ENCODE data around the gene TGIF2. TPM values are rescaled to one million over a fixed set of nuclear protein-coding genes. Genes with fewer than 3 reads are reported as not detected.

Gene TGIF2
- total and polyA plus RNA-seq, 7 experiments from 2014 or later: 32.1 to 44.3 (median 37.7) TPM

DNA sequence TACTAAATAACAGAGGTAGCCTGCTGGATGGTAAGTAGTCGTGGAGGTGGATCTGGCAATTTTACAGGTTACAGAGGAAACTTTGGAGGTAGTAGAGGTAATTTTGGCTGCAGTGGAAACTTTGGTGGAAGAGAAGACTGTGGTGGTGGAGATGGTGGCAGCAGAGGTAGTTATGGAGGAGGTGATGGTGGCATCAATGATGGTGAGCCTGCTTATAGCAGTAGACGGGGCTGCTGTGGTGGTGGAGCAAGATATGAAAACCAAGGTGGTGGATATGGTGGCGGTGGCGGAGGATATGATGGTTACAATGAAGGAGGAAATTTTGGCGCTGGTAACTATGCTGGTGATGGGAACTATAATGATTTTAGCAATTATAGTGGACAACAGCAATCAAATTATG, 47.5 kb downstream of the TGIF2 start:
- H3K36me3 Mint-ChIP-seq: peaks cover 11 to 27% (median 19%) of the 10 kb centered on the region in 5 donors
- Histone ChIP-seq H3K4me1 (ENCODE audit: control insufficient read depth in 2 of 2, insufficient read depth in 2 of 2, low read length in 2 of 2) (peaks cover 0 to 5% of the 10 kb centered on the region in 2 donors), H3K4me3 (ENCODE audit: low read length) (no peak overlapping the region), H3K27me3 (ENCODE audit: control insufficient read depth in 2 of 2, insufficient read depth in 2 of 2, low read length in 2 of 2) (no peaks in the 10 kb centered on the region), H3K9me3 (ENCODE audit: control insufficient read depth in 2 of 3, low read length in 3 of 3) (no peaks in the 10 kb centered on the region), H3K36me3 (ENCODE audit: control insufficient read depth in 2 of 3, insufficient read depth in 3 of 3, low read length in 3 of 3) (peaks cover 0 to 28% (median 8%) of the 10 kb centered on the region in 3 experiments), H3K27ac (ENCODE audit: low read depth, low read length) (no peak overlapping the region)
- POLR2A ChIA-PET: no interaction called here
- DNase-seq: no peak
- H3K27ac Mint-ChIP-seq: peak overlapping the region in 7 of 9 donors; percentile 14 to 91 (median 69)
- H3K4me3 Mint-ChIP-seq: no peak overlapping the region
- CTCF ChIA-PET: no interaction called here
- intact Hi-C loops (cut with micrococcal nuclease): no loop called here
- H3K9me3 Mint-ChIP-seq: no peaks in the 10 kb centered on the region
- H3K27me3 Mint-ChIP-seq: no peaks in the 10 kb centered on the region
- peaks cover 16 to 31% (median 27%) of the 10 kb centered on the region in 7 donors for H3K4me1 Mint-ChIP-seq
- no peak for ATAC-seq

DNA sequence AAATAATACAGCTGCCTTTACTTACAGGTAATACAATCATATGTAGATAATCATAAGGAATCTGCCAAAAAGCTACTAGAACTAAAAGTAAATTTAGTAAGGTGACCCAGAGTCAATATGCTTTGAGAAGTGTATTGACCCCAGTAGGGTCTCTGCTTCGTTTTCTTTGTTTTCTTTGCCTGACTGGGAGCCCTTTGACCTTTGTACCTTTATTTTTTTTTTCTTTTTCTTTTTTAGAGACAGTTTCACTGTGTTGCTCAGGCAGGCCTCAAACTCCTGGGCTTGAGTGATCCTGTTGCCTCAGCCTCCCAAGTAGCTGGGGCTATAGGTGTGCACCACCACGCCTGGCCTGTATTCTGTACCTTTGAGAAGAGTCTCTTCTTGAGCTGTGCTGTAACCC, 50.0 kb downstream of the TGIF2 start:
- POLR2A ChIA-PET: interaction anchor here (0.6 to 1.4 kb wide), 3 partner anchors 11 to 101 kb away, joined by 3 to 6 read pairs (median 6); partner anchors contain the start of gene SLA2
- Histone ChIP-seq H3K27ac (ENCODE audit: low read depth, low read length) (peak overlapping the region; percentile 23), H3K27me3 (ENCODE audit: control insufficient read depth in 2 of 2, insufficient read depth in 2 of 2, low read length in 2 of 2) (no peaks in the 10 kb centered on the region), H3K4me3 (ENCODE audit: low read length) (no peak overlapping the region), H3K36me3 (ENCODE audit: control insufficient read depth in 2 of 3, insufficient read depth in 3 of 3, low read length in 3 of 3) (peaks cover 4 to 51% (median 9%) of the 10 kb centered on the region in 3 experiments), H3K4me1 (ENCODE audit: control insufficient read depth in 2 of 2, insufficient read depth in 2 of 2, low read length in 2 of 2) (peaks cover 5 to 10% of the 10 kb centered on the region in 2 donors), H3K9me3 (ENCODE audit: control insufficient read depth in 2 of 3, low read length in 3 of 3) (no peaks in the 10 kb centered on the region)
- Mint-ChIP-seq H3K27me3 (no peaks in the 10 kb centered on the region), H3K4me3 (no peak overlapping the region), H3K36me3 (peaks cover 11 to 44% (median 33%) of the 10 kb centered on the region in 5 donors), H3K27ac (peak overlapping the region; percentile 40 to 87 (median 76)), H3K4me1 (peaks cover 18 to 44% (median 39%) of the 10 kb centered on the region in 7 donors), H3K9me3 (no peaks in the 10 kb centered on the region)
- CTCF ChIA-PET: interaction anchor here (0.6 to 0.7 kb wide), 4 partner anchors 10 to 1368 kb away, joined by 3 to 5 read pairs (median 4); no protein-coding TSS in a partner anchor
- intact Hi-C loops (cut with micrococcal nuclease): no loop called here
- ATAC-seq (no peak), DNase-seq (no peak)

DNA sequence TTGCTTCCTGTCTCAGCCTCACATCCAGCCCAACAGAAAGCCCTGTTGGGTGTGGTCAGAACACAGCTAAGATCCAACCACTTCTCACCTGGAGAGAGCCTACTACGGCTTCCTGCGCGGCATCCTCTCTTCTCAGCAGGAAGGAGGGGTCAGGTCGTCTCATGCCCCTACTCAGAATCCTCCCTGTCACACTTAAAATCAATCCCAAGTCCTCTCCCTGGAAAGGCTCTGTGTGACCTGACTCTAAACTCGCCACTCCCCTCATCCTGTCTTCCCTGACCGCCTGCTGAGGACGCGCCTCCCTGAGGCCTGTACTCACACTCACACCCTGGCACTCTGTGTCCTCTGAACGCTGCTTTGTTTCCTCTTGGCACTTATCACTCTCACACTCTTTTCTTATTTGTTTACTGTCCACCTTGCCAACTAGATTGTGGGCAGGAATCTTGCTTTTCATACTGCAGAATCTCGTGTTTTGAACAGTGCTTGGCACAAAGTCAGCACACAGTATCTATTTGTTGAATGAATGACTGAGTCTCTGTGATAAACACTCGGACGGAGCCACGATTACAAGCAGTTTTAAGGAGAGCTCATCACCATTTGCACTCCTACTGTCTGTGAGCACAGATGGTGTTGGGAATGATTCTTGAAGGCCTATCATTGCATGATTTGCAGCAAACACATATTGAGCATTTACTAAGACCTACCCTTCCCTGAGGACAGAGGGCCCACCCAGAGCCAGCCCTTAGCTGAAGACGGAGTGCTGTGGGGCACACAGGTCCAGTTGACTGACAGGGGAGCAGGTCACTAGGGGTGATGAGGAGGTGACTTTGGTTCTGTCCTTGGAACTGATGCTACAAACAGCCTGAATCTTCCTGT, 50.9 kb downstream of the TGIF2 start:
- intact Hi-C loops (cut with micrococcal nuclease): no loop called here
- Mint-ChIP-seq H3K36me3 (peaks cover 11 to 49% (median 37%) of the 10 kb centered on the region in 5 donors), H3K27me3 (no peaks in the 10 kb centered on the region), H3K4me1 (peaks cover 18 to 50% (median 44%) of the 10 kb centered on the region in 7 donors), H3K4me3 (peak overlapping the region in 2 of 10 donors; percentile 2 to 10), H3K27ac (peak overlapping the region; percentile 56 to 95 (median 76)), H3K9me3 (no peaks in the 10 kb centered on the region)
- peak overlapping the region; percentile 23 for H3K27ac ChIP-seq (ENCODE audit: low read depth, low read length)
- H3K4me3 ChIP-seq (ENCODE audit: low read length): no peak overlapping the region
- H3K36me3 ChIP-seq (ENCODE audit: control insufficient read depth in 2 of 3, insufficient read depth in 3 of 3, low read length in 3 of 3): peaks cover 4 to 51% (median 9%) of the 10 kb centered on the region in 3 experiments
- POLR2A ChIA-PET: interaction anchor here (1.2 to 2.1 kb wide), 4 partner anchors 10 to 22 kb away, joined by 3 to 13 read pairs (median 6); partner anchors contain the start of gene SLA2
- CTCF ChIA-PET: interaction anchor here (1.7 kb wide), 1 partner anchor 9 kb away, joined by 4 read pairs; no protein-coding TSS in a partner anchor
- peaks cover 11 to 18% of the 10 kb centered on the region in 2 donors for H3K4me1 ChIP-seq (ENCODE audit: control insufficient read depth in 2 of 2, insufficient read depth in 2 of 2, low read length in 2 of 2)
- no peak for ATAC-seq
- H3K27me3 ChIP-seq (ENCODE audit: control insufficient read depth in 2 of 2, insufficient read depth in 2 of 2, low read length in 2 of 2): no peaks in the 10 kb centered on the region
- no peaks in the 10 kb centered on the region for H3K9me3 ChIP-seq (ENCODE audit: control insufficient read depth in 2 of 3, low read length in 3 of 3)
- DNase-seq: no peak

DNA sequence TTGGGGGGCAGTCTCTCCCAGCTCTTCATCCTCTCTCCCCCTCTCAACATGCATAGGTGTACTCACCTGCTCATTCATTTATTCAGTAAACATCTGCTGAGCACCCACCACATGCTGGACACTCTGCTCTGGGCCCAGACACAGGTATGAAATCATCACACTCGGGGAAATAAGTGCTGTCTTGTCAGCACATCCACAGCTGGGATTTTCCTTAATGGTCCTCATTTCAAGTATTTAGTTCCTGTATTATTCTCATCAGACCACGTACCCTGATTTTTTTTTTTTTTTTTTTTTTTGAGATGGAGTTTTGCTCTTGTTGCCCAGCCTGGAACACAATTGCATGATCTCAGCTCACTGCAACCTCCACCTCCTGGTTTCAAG, 51.5 kb downstream of the TGIF2 start:
- Histone ChIP-seq H3K4me3 (ENCODE audit: low read length) (no peak overlapping the region), H3K4me1 (ENCODE audit: control insufficient read depth in 2 of 2, insufficient read depth in 2 of 2, low read length in 2 of 2) (peaks cover 18 to 24% of the 10 kb centered on the region in 2 donors), H3K27me3 (ENCODE audit: control insufficient read depth in 2 of 2, insufficient read depth in 2 of 2, low read length in 2 of 2) (no peaks in the 10 kb centered on the region), H3K9me3 (ENCODE audit: control insufficient read depth in 2 of 3, low read length in 3 of 3) (no peaks in the 10 kb centered on the region), H3K27ac (ENCODE audit: low read depth, low read length) (no peak overlapping the region), H3K36me3 (ENCODE audit: control insufficient read depth in 2 of 3, insufficient read depth in 3 of 3, low read length in 3 of 3) (peaks cover 4 to 51% (median 9%) of the 10 kb centered on the region in 3 experiments)
- Mint-ChIP-seq H3K4me1 (peaks cover 23 to 56% (median 49%) of the 10 kb centered on the region in 7 donors), H3K27ac (peak overlapping the region; percentile 16 to 95 (median 69)), H3K9me3 (no peaks in the 10 kb centered on the region), H3K4me3 (no peak overlapping the region), H3K36me3 (peaks cover 11 to 54% (median 37%) of the 10 kb centered on the region in 5 donors), H3K27me3 (no peaks in the 10 kb centered on the region)
- intact Hi-C loops (cut with micrococcal nuclease): no loop called here
- ChIA-PET POLR2A (interaction anchor here (1.4 to 2.1 kb wide), 3 partner anchors 10 to 21 kb away, joined by 3 to 13 read pairs (median 6); partner anchors contain the start of gene SLA2), CTCF (interaction anchor here (0.6 to 1.7 kb wide), 2 partner anchors 8 to 111 kb away, joined by 3 to 4 read pairs; no protein-coding TSS in a partner anchor)
- ATAC-seq (no peak), DNase-seq (no peak)

DNA sequence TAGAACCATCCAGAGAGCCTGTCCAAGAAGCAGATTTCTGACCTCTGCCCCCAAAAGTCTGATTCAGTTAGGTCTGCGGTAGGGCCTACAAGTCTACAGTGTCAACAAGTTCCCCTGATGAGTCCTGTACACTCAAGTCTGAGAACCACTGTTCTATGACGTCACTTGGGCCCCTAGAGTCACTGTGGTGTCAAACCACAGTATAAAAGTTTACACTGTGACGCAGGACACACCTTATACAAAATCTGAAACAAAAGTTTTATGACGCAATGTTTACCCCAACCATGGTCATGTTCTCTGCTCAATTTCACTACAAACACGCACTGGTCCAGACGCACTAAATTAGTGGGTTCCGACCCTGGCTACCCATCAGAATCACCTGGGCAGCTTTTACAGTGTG, 54.7 kb downstream of the TGIF2 start:
- no peaks in the 10 kb centered on the region for H3K9me3 Mint-ChIP-seq
- intact Hi-C loops (cut with micrococcal nuclease): no loop called here
- H3K4me3 Mint-ChIP-seq: peak overlapping the region in 3 of 10 donors; percentile 3 to 13 (median 10)
- Histone ChIP-seq H3K9me3 (ENCODE audit: control insufficient read depth in 2 of 3, low read length in 3 of 3) (no peaks in the 10 kb centered on the region), H3K27ac (ENCODE audit: low read depth, low read length) (no peak overlapping the region), H3K4me1 (ENCODE audit: control insufficient read depth in 2 of 2, insufficient read depth in 2 of 2, low read length in 2 of 2) (peaks cover 28 to 33% of the 10 kb centered on the region in 2 donors), H3K36me3 (ENCODE audit: control insufficient read depth in 2 of 3, insufficient read depth in 3 of 3, low read length in 3 of 3) (peaks cover 4 to 74% (median 9%) of the 10 kb centered on the region in 3 experiments), H3K27me3 (ENCODE audit: control insufficient read depth in 2 of 2, insufficient read depth in 2 of 2, low read length in 2 of 2) (no peaks in the 10 kb centered on the region), H3K4me3 (ENCODE audit: low read length) (no peak overlapping the region)
- peaks cover 27 to 67% (median 61%) of the 10 kb centered on the region in 7 donors for H3K4me1 Mint-ChIP-seq
- peaks cover 11 to 62% (median 49%) of the 10 kb centered on the region in 5 donors for H3K36me3 Mint-ChIP-seq
- ChIA-PET CTCF (interaction anchor here (1.0 to 1.2 kb wide), 2 partner anchors 15 kb away, joined by 3 read pairs; no protein-coding TSS in a partner anchor), POLR2A (interaction anchor here (1.5 to 6.7 kb wide), 3 partner anchors 16 to 113 kb away, joined by 4 to 74 read pairs (median 15); partner anchors contain the start of genes RAB5IF and SLA2)
- ATAC-seq (peak; percentile 63), DNase-seq (no peak)
- no peaks in the 10 kb centered on the region for H3K27me3 Mint-ChIP-seq
- peak overlapping the region in 7 of 9 donors; percentile 5 to 96 (median 59) for H3K27ac Mint-ChIP-seq

Data from naive thymus-derived CD4-positive, alpha-beta T cell (primary cell).